RKO (cell line): ENCODE data around the gene DCAF11.

Experiments used
- DNase-seq: peaks from one replicate; pipeline ENCODE4 v3.0.0-alpha.2; 2016; ENCODE audit warnings: low spot score

Gene DCAF11

GRCh38 chr14:24114532-24115421 lies at the start of gene DCAF11, which contains the start of gene NRL:
DCAF11 (plus strand) TSS chr14:24114777; CDS start chr14:24115595, 818 bp downstream.
NRL (minus strand) TSS chr14:24114949; CDS start chr14:24082848, 32,101 bp downstream.
- peak; percentile 100 for DNase-seq

GRCh38 chr14:24064856-24065255 lies 49.7 kb upstream of the DCAF11 start:
- DNase-seq = no peak

DNA sequence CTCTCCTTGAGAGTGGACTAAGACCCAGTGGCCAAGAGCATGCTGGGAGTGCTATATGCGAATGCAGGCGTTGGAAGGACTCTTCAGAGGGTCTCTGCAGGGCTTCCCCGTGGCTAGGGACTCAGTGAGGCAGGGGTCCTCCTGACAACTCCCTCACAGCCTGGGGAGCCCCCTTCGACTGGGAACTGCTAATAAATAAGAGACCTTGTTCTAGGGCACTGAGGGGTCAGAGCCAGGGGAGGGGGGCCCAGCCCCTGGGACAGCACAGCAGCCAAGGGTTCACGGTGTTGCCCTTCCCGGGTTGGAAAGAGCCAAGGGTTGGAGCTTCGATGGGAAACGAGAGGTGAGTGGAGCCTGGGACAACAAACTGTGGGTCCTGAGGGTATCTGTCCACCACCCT lies 49.2 kb upstream of the DCAF11 start:
- DNase-seq = no peak

- DNase-seq = no peak
Observed at GRCh38 chr14:24066496-24067132, 48.0 kb upstream of the DCAF11 start.

DNA sequence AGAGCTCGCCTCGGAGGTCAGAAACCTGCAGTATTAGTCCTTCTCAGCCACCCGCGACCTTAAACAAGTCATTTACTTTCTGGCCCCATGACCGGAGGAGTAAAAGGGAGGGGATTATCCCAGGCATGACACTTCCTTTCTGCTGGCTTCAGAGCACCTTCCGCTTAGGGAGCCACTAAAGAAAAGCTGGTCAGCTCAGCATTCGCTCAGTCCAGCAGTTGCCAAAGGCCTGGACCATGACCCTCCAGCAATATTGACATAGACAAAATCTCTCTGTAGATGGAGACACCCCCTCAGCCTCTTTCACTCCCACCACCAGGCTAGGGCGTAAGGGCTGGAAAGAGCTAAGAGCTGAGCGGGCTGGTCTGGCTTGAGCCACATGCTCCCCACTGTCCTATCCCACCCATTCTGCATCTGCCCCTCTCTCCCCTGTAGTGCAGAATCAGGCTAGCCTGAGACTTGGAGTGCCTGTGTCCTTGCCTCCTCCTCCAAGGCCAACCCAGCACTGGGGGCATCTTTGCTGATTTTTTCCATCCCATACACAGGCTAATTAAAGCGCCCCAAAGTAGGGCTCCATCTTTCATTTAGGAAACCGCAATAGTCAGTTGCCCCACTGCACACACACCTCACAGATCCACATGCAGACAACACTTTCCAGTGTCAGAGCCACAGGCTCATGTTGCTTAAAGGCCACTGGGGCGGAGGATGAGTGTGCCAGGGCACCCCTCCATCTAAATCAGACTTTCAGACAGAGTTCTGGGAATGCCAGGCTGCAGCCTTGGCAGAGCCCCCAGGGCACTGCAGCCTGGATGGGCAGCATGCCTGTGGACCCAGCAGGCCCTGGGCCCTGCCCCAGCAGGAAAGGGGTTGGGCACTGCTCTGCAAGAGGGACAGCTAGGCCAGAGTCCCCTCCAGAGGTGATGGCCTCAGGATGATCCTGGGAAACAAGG lies 47.2 kb upstream of the DCAF11 start:
- DNase-seq = no peak

DNA sequence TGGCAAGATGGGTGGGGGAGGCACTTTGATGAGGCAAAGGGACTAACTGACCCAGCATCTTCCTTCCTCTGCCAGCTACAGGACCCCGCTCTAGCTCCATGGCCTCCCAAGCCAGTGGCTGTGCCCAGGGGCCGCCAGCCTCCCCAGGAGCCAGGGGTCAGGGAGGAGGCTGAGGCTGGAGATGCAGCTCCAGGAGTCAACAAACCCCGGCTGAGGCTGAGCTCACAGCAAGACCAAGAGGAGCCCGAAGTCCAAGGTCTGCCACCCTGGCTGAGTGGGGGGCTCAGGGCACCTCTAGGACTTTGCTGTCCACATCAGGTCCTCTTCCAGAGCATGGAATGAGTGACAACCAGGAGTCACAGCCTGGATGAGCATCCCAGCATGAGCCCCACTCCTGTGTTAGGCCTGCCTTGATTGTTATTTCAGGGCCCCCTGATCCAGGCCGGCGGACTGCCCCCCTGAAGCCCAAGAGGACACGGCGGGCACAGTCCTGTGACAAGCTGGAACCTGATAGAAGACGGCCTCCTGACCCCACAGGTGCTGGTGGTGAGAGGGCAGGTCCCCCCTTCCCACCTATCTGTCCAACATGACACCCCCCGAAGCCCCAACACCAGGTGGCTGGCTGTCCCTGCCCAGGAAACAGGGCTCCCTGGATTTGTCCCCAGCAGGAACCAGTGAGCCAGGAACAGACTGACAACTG lies 45.7 kb upstream of the DCAF11 start:
- DNase-seq = no peak

DNA sequence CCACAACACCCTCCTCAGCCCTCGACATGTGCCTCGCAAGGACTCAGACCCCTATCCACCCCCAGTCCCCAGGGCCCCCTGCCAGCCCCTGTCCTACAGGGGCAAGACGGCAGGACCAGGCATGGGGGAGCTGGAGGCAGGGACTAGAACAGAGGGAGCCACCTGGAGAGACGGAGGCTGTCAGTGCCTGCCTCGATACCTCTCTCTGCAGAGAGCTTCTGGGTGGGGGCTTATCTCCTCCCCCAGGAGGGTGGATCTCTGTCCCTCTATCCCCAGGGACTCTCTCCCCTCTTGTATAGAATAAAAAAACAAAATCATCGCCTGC lies 45.2 kb upstream of the DCAF11 start:
- DNase-seq = no peak

DNA sequence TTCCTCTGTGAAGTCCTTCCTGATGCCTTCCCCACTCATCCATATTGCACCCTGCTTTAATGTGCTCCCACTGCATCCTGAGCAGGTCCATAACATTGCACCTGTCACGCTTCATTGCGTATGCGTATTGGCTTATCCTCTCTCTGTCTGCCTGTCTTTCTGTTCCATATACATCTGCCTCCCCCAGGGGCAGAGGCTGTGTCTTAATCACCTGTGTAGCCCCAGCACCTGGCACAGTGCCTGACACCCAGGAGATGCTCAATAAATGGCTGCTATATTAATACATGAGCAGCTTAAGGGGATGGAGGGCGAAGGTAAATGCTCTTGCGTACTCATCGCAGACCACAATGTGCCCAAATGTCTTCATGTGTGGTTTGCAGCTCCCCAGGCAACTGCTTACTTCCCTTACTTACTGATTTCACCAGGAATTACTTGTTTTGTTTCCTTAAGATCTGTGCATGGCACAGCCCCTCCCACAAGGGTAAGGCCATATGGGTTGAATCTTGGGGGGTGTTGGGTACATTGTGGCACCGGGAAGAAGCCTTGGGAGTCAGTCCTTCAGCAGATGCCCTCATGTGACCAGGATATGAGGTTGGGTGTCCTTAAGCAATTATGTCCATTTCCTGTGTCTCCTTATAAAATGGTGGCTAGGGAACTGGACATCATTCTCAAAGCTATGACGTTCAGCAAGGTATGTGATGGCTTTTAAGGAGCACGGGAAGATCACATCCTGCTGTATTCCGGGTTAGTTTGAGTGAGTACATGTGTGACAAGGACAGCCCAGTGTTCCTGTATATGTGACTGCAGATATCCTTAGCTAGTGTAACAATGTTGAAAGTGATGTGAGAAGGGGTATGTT lies 44.1 kb upstream of the DCAF11 start:
- DNase-seq = no peak

- no peak for DNase-seq
Observed at GRCh38 chr14:24071144-24071697, 43.4 kb upstream of the DCAF11 start, which contains the start of gene CPNE6. CPNE6 (plus strand) TSS chr14:24071562; CDS start chr14:24072937, 1,375 bp downstream.

DNA sequence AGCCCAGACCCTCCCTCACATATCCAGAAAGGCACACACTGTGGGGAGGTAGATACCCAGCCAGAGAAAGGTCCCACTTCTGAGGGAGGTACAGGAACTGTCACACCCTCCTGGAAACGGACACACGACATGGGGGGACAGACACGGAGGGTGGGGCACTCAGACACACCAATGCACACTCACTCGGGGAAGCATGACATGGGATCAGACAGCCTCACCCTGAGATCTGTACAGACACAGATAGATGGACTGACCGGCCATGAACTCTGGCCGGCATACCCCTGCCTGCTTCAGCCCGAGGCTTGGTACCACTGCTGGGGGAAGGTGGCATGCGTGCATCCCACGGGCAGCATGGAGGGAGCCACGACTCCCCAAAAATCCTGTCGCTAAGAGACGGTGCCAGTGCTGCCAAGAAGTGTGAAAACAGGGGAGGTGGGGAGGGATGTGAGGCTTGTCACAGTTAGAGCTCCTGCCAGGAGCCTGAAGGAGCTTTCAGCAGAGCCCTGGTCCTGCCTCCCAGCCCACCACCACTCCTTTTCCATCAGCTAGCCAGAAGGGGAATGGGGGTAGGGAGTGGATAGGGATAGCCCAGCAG lies 42.6 kb upstream of the DCAF11 start:
- no peak for DNase-seq

DNA sequence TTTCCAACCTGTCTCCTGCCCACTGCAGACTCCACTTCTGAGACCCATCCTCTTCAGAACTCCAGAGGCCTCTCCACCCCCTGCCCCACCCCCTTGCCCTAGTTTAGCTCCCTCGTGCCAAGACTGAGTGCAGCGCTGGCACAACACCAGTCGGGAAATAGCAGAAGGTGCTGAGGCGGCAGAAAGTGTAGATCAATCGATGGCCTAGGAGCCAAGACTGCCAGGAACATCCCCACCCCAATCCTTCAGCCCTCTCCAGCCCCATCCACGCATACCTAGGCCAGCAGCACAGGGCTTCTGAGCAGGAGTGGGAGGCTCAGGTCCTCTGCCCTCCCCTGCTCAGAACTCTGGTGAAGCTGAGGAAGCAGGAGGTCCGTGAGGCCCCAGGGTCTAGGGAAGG lies 42.1 kb upstream of the DCAF11 start:
- no peak for DNase-seq

DNA sequence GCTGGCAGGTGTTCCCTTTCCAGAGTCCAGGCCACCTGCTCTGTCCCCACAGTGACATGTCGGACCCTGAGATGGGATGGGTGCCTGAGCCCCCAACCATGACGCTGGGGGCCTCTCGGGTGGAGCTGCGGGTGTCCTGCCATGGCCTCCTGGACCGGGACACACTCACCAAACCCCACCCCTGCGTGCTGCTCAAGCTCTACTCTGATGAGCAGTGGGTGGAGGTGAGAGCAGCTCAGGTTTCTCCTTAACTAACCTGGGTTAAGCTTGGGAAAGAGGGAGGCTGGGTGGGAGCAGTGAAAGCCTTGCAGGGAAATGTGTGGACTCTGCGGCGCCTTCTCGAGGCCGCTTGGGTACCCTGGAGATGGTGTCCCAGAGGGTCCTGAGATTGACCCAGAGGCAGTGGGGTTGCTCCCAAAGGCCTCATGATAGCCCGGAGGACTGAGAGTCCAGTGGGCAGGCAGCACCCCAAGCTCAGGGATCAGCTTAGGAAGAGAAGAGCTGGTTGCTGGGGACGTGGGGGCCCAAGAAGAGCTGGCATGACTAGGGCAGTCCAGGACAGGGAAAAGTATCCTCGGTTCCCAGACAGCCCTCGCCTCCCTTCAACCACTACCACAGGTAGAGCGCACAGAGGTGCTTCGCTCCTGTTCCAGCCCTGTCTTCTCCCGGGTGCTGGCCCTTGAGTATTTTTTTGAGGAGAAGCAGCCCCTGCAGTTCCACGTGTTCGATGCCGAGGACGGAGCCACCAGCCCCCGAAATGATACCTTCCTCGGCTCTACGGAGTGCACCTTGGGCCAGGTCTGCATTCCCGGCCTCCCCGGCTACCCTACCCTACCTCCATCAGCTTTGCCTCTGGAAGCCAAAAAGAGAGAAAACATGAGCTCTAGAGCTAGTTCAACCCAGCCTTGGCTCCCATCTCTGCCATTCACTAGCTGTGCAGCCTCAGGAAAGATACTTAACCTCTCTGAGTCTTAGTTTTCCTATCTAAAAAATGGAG lies 41.4 kb upstream of the DCAF11 start:
- DNase-seq = no peak

DNA sequence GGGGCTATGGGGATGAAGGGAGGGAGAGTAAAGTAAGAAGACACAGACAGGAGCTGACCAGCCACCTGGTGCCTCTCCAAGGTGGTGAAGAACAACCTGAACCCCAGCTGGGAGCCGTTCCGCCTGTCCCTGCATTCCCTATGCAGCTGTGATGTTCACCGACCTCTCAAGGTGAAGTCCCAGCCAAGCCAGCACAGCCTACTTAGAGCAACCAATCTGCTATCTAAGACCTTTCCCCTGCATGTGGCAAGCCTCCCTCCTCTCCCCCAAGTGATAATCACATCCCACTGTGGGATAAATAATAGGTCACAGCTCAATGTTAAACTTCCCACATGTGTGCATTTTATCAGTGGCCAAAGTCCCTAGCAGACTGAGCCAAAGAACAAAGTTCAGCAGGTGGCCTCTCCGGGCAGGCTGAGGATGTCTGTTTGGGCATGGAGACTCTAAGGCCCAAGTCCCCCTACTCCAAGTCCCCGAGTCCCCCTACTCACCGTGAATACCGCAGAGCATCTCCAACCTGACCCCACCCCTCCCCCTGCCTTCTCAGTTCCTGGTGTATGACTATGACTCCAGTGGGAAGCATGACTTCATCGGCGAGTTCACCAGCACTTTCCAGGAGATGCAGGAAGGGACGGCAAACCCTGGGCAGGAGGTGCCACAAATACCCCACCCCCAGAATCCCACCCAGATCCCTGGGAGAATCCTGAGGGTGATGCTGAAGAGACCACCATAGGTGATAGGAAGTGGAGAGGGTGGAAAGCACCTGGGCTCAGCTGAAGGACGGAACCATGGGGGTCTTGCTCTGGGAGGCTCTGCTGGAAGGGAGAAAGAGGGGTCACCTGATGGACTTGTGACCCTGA lies 39.7 kb upstream of the DCAF11 start:
- no peak for DNase-seq

- DNase-seq = no peak
Observed at GRCh38 chr14:24075485-24076301, 38.9 kb upstream of the DCAF11 start.

DNA sequence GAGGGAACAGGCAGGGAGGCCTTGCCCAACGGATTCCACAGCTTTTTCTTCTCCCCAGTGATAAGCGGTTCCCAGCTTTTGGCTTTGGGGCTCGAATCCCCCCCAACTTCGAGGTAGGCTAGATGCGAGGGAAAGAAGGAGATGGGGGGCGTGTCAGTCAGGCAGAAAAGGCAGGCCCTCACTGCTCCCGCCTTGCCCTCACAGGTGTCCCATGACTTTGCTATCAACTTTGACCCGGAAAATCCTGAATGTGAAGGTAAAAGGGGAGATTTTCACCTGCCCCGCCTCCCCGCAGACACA lies 38.3 kb upstream of the DCAF11 start:
- DNase-seq = no peak

- no peak for DNase-seq
Observed at GRCh38 chr14:24077086-24077485, 37.5 kb upstream of the DCAF11 start.

DNA sequence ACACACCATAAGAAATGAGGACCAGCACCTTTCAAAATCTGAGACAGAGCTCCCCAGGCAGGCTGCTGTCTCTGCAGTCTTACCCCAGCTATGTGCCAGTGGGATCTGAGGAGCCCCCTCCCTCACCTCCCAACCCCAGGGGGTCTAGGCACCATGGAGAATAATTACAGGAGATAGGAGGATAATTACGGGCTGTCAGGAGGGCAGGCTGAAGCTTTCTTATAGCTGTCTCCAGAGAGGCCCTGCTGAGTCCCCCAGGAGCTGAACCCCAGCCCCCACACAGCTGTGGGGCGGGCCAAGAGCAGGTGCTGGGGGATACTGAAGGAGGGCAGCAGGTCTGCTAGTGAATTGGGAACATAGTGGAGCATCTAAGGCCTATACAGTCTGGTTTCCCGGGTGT lies 36.4 kb upstream of the DCAF11 start:
- no peak for DNase-seq
